ENCODE results near the gene LRRC4. TPM values are rescaled to one million over a fixed set of nuclear protein-coding genes. Genes with fewer than 3 reads are reported as not detected.

The LRRC4 gene
- total and polyA plus RNA-seq, 4 donors: 4.7 to 14.6 (median 6.9) TPM

GRCh38 chr7:128045158-128045557 lies 13.9 kb upstream of the LRRC4 start:
- Histone ChIP-seq H3K9me3 (ENCODE audit: control insufficient read depth in 4 of 4, insufficient read depth in 3 of 4, low read length in 3 of 4) (no peaks in the 10 kb centered on the region), H3K4me3 (no peak overlapping the region), H3K4me1 (ENCODE audit: control insufficient read depth in 5 of 5, insufficient read depth in 5 of 5, low read length in 5 of 5) (no peaks in the 10 kb centered on the region), H3K36me3 (ENCODE audit: control insufficient read depth in 4 of 4, insufficient read depth in 4 of 4, low read length in 4 of 4) (peaks cover 0 to 4% (median under 1%) of the 10 kb centered on the region in 4 donors), H3K27me3 (ENCODE audit: control insufficient read depth in 3 of 3, insufficient read depth in 3 of 3, low read length in 2 of 3) (no peaks in the 10 kb centered on the region), H3K27ac (ENCODE audit: low read depth in 1 of 2, low read length in 1 of 2) (no peak overlapping the region), H3K9ac (ENCODE audit: insufficient read depth in 1 of 2, low read length in 2 of 2) (no peak overlapping the region)
- no peak for TF ChIP-seq CTCF (IDR thresholded peaks at IDR 0.05; ENCODE audit: control extremely low read depth, extremely low read depth)
- DNase-seq: no peak
- ATAC-seq (ENCODE audit: insufficient read depth, low FRiP score): no peak
- WGBS, 2 donors: 82 to 90% methylated on average over 1 of the region's 1 CpG

- Histone ChIP-seq H3K27me3 (ENCODE audit: control insufficient read depth in 3 of 3, insufficient read depth in 3 of 3, low read length in 2 of 3) (no peaks in the 10 kb centered on the region), H3K36me3 (ENCODE audit: control insufficient read depth in 4 of 4, insufficient read depth in 4 of 4, low read length in 4 of 4) (peaks cover 0 to 4% (median 0%) of the 10 kb centered on the region in 4 donors), H3K9ac (ENCODE audit: insufficient read depth in 1 of 2, low read length in 2 of 2) (no peak overlapping the region), H3K9me3 (ENCODE audit: control insufficient read depth in 4 of 4, insufficient read depth in 3 of 4, low read length in 3 of 4) (no peaks in the 10 kb centered on the region), H3K4me1 (ENCODE audit: control insufficient read depth in 5 of 5, insufficient read depth in 5 of 5, low read length in 5 of 5) (no peaks in the 10 kb centered on the region), H3K27ac (ENCODE audit: low read depth in 1 of 2, low read length in 1 of 2) (no peak overlapping the region), H3K4me3 (no peak overlapping the region)
- no peak for TF ChIP-seq CTCF (IDR thresholded peaks at IDR 0.05; ENCODE audit: control extremely low read depth, extremely low read depth)
- WGBS, 2 donors: 57 to 63% methylated on average over 5 of the region's 5 CpGs
- ATAC-seq (ENCODE audit: insufficient read depth, low FRiP score): no peak
- no peak for DNase-seq
Observed at GRCh38 chr7:128044064-128044463, 12.8 kb upstream of the LRRC4 start.

GRCh38 chr7:128042012-128042411 lies 10.8 kb upstream of the LRRC4 start:
- no peak overlapping the region for H3K27ac ChIP-seq (ENCODE audit: low read depth in 1 of 2, low read length in 1 of 2)
- DNase-seq (no peak), ATAC-seq (ENCODE audit: insufficient read depth, low FRiP score) (no peak)
- H3K36me3 ChIP-seq (ENCODE audit: control insufficient read depth in 4 of 4, insufficient read depth in 4 of 4, low read length in 4 of 4): peaks cover 0 to 4% (median 0%) of the 10 kb centered on the region in 4 donors
- no peak for TF ChIP-seq CTCF (IDR thresholded peaks at IDR 0.05; ENCODE audit: control extremely low read depth, extremely low read depth)
- 87 to 89% methylated on average over 2 of the region's 2 CpGs for WGBS, 2 donors
- H3K4me1 ChIP-seq (ENCODE audit: control insufficient read depth in 5 of 5, insufficient read depth in 5 of 5, low read length in 5 of 5): no peaks in the 10 kb centered on the region
- no peaks in the 10 kb centered on the region for H3K9me3 ChIP-seq (ENCODE audit: control insufficient read depth in 4 of 4, insufficient read depth in 3 of 4, low read length in 3 of 4)
- H3K9ac ChIP-seq (ENCODE audit: insufficient read depth in 1 of 2, low read length in 2 of 2): no peak overlapping the region
- H3K4me3 ChIP-seq: no peak overlapping the region
- no peaks in the 10 kb centered on the region for H3K27me3 ChIP-seq (ENCODE audit: control insufficient read depth in 3 of 3, insufficient read depth in 3 of 3, low read length in 2 of 3)

GRCh38 chr7:128041203-128041602 lies 10.0 kb upstream of the LRRC4 start:
- no peaks in the 10 kb centered on the region for H3K9me3 ChIP-seq (ENCODE audit: control insufficient read depth in 4 of 4, insufficient read depth in 3 of 4, low read length in 3 of 4)
- no peaks in the 10 kb centered on the region for H3K4me1 ChIP-seq (ENCODE audit: control insufficient read depth in 5 of 5, insufficient read depth in 5 of 5, low read length in 5 of 5)
- no peak overlapping the region for H3K4me3 ChIP-seq
- peaks cover 0 to 4% (median 0%) of the 10 kb centered on the region in 4 donors for H3K36me3 ChIP-seq (ENCODE audit: control insufficient read depth in 4 of 4, insufficient read depth in 4 of 4, low read length in 4 of 4)
- TF ChIP-seq CTCF (IDR thresholded peaks at IDR 0.05; ENCODE audit: control extremely low read depth, extremely low read depth): no peak
- no peak overlapping the region for H3K9ac ChIP-seq (ENCODE audit: insufficient read depth in 1 of 2, low read length in 2 of 2)
- ATAC-seq (ENCODE audit: insufficient read depth, low FRiP score): no peak
- 73 to 75% methylated on average over 7 of the region's 7 CpGs for WGBS, 2 donors
- no peak overlapping the region for H3K27ac ChIP-seq (ENCODE audit: low read depth in 1 of 2, low read length in 1 of 2)
- DNase-seq: no peak
- H3K27me3 ChIP-seq (ENCODE audit: control insufficient read depth in 3 of 3, insufficient read depth in 3 of 3, low read length in 2 of 3): no peaks in the 10 kb centered on the region
